Measurements from ENCODE around the gene CD79B. TPM values are rescaled to one million over a fixed set of nuclear protein-coding genes. Genes with fewer than 3 reads are reported as not detected.
"Not testable (repeated sequence)": the region's sequence is repeated elsewhere in the genome, so short reads cannot be mapped to it uniquely, and the experiment has no call there.

CD79B gene
- total RNA-seq, 1 experiment from 2014 or later = 0.59 TPM

DNA sequence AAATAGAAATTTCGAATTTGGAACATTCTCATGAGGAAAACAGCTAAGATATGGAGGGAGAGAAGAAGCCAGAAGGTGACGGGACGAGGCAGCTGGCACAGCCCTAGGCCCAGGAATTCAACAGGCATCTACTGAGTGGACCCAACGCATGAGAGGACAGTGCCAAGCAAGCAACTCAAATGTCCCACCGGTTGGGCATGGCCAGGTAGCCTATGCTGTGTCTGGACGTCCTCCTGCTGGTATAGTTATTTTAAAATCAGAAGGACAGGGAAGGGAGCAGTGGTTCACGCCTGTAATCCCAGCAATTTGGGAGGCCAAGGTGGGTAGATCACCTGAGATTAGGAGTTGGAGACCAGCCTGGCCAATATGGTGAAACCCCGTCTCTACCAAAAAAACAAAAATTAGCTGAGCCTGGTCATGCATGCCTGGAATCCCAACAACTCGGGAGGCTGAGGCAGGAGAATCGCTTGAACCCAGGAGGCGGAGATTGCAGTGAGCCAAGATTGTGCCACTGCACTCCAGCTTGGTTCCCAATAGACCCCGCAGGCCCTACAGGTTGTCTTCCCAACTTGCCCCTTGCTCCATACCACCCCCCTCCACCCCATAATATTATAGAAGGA, 15.5 kb downstream of the CD79B start:
- ChIA-PET CTCF (interaction anchor here (1.0 to 1.5 kb wide), 4 partner anchors 30 to 217 kb away, joined by 3 to 8 read pairs (median 4); no protein-coding TSS in a partner anchor), RAD21 (ENCODE audit: low non-redundant PET in 1 of 2, low total read pairs in 2 of 2, uncharacterized antibody in 2 of 2, unreplicated experiment in 2 of 2) (no interaction called here), POLR2A (no interaction called here)
- no peak overlapping the region for H3K27ac ChIP-seq (ENCODE audit: low read depth, low read length)
- no peak overlapping the region for H3K9ac ChIP-seq (ENCODE audit: low read length)
- H3K9me3 ChIP-seq (ENCODE audit: control insufficient read depth in 1 of 2, insufficient read depth in 1 of 2, low read depth in 1 of 2, low read length in 2 of 2) = no peaks in the 10 kb centered on the region
- H2AFZ ChIP-seq (ENCODE audit: low read depth, low read length, poor library complexity, severe bottlenecking) = no peak overlapping the region
- H3K4me2 ChIP-seq (ENCODE audit: low read length) = no peak overlapping the region
- H3K36me3 ChIP-seq (ENCODE audit: control insufficient read depth in 1 of 2, insufficient read depth in 2 of 2, low read length in 2 of 2) = no peaks in the 10 kb centered on the region
- no peaks in the 10 kb centered on the region for H3K4me1 ChIP-seq (ENCODE audit: control insufficient read depth in 1 of 2, insufficient read depth in 2 of 2, low read length in 2 of 2)
- H3K27me3 ChIP-seq (ENCODE audit: insufficient read depth, low read length) = no peaks in the 10 kb centered on the region
- no peak for DNase-seq (ENCODE audit: low read depth, low spot score)
- H3K4me3 ChIP-seq (replicated peaks in 1 of 2; ENCODE audit: low read depth in 1 of 2, low read length in 2 of 2) = no peak overlapping the region
- ATAC-seq = no peak
- TF ChIP-seq SIN3A (IDR thresholded peaks at IDR 0.05; ENCODE audit: low read depth) (no peak), ATF3 (IDR thresholded peaks at IDR 0.05) (no peak), TCF7L2 (IDR thresholded peaks at IDR 0.05; ENCODE audit: borderline replicate concordance, extremely low read depth, insufficient read depth, insufficient read length) (no peak), JUND (IDR thresholded peaks at IDR 0.05) (no peak), POLR2A (IDR thresholded peaks at IDR 0.05; ENCODE audit: borderline replicate concordance, extremely low read depth, insufficient read depth, insufficient read length) (no peak), YY1 (IDR thresholded peaks at IDR 0.05; ENCODE audit: extremely low read depth, insufficient replicate concordance, low read depth, low read length) (no peak), EZH2 (IDR thresholded peaks at IDR 0.05) (no peak), POLR2AphosphoS5 (IDR thresholded peaks at IDR 0.05; ENCODE audit: low read depth, low read length) (no peak), EZH2phosphoT487 (IDR thresholded peaks at IDR 0.05; ENCODE audit: borderline replicate concordance) (no peak), SRF (IDR thresholded peaks at IDR 0.05; ENCODE audit: low read depth) (no peak), CEBPB (IDR thresholded peaks at IDR 0.05; ENCODE audit: low read depth) (no peak), ELF1 (IDR thresholded peaks at IDR 0.05; ENCODE audit: borderline replicate concordance, low read depth) (no peak), CBX3 (IDR thresholded peaks at IDR 0.05; ENCODE audit: low read depth) (no peak)
- no peaks in the 10 kb centered on the region for H3K9me2 ChIP-seq (ENCODE audit: insufficient read depth)
- no TSS peak for BruUV-seq (replicated peaks)
- H3K79me2 ChIP-seq (ENCODE audit: insufficient read depth, low read length) = no peaks in the 10 kb centered on the region
- no peaks in the 10 kb centered on the region for H4K20me1 ChIP-seq (ENCODE audit: insufficient read depth)
- intact Hi-C loops (cut with micrococcal nuclease) = no loop called here

GRCh38 chr17:63915753-63916152, 16.4 kb downstream of the CD79B start:
- H2AFZ ChIP-seq (ENCODE audit: low read depth, low read length, poor library complexity, severe bottlenecking); H3K9me2 ChIP-seq (ENCODE audit: insufficient read depth); H3K79me2 ChIP-seq (ENCODE audit: insufficient read depth, low read length); POLR2A ChIA-PET; H3K4me1 ChIP-seq (ENCODE audit: control insufficient read depth in 1 of 2, insufficient read depth in 2 of 2, low read length in 2 of 2); H3K36me3 ChIP-seq (ENCODE audit: control insufficient read depth in 1 of 2, insufficient read depth in 2 of 2, low read length in 2 of 2); intact Hi-C loops (cut with micrococcal nuclease); ATAC-seq; H4K20me1 ChIP-seq (ENCODE audit: insufficient read depth); H3K4me2 ChIP-seq (ENCODE audit: low read length); H3K9ac ChIP-seq (ENCODE audit: low read length); DNase-seq (ENCODE audit: low read depth, low spot score); RAD21 ChIA-PET (ENCODE audit: low non-redundant PET in 1 of 2, low total read pairs in 2 of 2, uncharacterized antibody in 2 of 2, unreplicated experiment in 2 of 2); H3K4me3 ChIP-seq (replicated peaks in 1 of 2; ENCODE audit: low read depth in 1 of 2, low read length in 2 of 2); H3K9me3 ChIP-seq (ENCODE audit: control insufficient read depth in 1 of 2, insufficient read depth in 1 of 2, low read depth in 1 of 2, low read length in 2 of 2); BruUV-seq (replicated peaks); H3K27ac ChIP-seq (ENCODE audit: low read depth, low read length); H3K27me3 ChIP-seq (ENCODE audit: insufficient read depth, low read length): not testable (repeated sequence)
- CTCF ChIA-PET = interaction anchor here (1.0 to 1.5 kb wide), 5 partner anchors 31 to 218 kb away, joined by 3 to 8 read pairs (median 3); no protein-coding TSS in a partner anchor

Measured in HCT116 (cell line).